Fibroblast of gingiva (primary cell): ENCODE data around the gene IRX1.

Experiments
- DNase-seq: peaks from one replicate; pipeline ENCODE4 v3.0.0-alpha.2; 2011; ENCODE audit warnings: low read depth

The IRX1 gene

DNA sequence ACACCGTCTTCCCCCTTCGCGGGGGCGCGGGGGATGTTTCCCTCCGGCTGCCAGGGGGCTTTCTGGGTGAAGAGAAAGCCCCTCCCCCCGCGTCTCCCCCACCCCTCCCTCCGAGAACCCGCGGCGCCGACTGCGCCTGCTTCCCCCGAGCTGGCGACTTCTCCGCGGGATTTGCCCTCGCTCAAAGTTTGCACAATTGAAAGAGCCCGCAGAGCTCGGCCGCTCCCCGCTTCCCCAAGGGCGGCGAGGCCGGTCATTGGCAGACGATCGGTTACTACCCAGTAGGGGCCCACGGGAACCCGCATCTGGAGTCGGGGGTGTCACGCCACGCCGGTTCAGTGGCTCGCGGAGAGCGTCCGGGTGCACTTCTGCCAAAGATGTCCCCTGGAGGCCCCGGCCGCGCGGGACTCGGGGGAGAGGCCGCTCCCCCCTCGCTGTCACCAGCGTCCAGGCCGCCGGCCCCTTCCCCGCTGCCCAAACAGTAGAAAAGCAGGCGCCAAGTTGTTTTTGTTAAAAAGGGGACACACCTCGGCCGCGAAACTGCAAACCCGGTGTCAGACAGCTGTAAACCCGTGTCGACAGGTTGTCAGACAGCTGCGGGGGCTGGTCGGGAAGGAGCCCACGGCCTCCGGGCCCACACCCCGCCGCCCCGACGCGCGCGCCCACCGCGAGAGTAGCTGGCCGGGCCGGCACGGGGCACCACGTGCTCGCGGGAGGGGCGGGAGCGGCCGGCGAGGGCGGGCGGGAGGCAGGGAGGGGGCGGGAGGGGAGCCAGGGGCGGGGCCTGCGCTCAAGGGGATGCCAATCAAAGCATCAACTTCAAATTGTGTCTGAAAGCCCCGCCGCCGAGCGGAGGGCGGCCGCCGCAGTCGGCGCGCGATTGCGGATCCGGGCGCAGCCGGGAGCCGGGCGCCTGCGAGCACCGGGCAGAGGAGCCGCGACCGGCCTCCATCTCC is at the start of gene IRX1:
Gene IRX1, plus strand, starts transcription at position 827 of the 956 bp plus-strand sequence. CDS start 274 bp downstream, outside the sequence.
- no peak for DNase-seq

DNA sequence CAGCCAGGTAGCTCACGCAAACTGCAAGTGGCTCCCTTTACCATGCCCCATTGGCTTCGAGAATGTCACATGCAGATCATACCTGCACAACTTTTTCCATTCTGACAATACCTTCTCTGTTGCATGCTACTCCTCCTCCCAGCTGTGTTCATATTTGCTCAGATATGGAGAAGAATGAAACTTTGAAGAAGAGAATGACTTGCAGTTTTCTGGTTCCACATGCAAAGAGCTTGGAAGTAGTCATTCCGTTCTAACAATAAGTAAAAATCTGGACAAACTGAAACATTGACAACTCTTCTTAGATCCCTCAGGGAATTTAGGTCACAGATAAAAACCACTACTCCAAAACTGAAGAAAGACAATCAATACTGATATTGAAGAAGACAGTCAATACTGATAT is 49.6 kb upstream of the IRX1 start:
- no peak for DNase-seq

DNA sequence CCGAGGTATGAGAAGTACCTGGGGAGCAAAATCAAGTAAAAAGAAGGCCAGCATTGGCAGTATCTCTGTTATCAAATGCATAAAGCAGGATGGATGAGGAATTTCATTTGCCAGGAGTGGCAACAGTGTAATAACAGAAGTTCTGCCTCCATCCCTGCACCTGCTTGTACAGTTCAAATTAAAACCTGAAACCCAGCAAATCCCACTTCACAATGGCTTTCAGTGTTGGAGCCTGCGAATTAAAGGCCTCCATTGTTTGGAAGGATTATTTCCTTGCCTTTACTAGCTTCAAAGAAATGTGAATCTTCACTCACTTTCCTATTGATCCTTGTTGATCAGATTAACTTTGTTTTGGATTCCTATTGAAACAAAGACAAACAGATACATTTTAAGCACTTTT is 31.5 kb upstream of the IRX1 start:
- no peak for DNase-seq

DNA sequence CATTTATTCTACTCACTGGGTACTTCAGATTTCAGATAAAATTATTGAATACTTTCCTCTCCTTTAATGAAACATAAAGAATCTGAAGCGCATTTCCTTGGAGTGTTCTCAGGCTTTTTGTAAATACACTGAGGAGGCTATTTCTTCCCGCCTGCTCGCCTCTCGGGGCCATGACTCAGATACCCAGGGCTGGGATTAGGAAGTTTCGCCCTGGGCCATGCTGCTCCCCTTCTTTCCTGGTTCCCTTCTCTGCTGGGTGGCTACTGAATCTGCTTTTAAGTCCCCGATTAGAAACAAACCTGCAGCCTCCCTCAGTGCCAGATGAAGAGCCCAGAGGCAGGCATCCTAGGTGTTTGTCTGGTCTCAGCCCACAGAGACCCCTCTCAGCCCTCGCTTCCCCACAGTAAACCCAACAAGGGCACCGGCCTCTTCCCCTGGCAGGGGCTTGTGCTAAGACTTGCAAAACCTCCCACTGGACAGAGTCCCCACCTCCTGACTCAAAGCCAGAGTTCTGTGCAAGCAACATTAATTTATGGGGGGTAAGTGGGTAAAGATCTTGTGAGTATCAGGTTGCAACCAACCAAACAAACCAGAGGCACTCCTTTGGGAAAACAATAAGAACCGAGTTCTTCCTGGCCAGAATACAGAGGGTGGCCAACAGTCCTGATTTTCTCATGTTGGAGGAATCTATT is 30.7 kb upstream of the IRX1 start:
- no peak for DNase-seq

DNA sequence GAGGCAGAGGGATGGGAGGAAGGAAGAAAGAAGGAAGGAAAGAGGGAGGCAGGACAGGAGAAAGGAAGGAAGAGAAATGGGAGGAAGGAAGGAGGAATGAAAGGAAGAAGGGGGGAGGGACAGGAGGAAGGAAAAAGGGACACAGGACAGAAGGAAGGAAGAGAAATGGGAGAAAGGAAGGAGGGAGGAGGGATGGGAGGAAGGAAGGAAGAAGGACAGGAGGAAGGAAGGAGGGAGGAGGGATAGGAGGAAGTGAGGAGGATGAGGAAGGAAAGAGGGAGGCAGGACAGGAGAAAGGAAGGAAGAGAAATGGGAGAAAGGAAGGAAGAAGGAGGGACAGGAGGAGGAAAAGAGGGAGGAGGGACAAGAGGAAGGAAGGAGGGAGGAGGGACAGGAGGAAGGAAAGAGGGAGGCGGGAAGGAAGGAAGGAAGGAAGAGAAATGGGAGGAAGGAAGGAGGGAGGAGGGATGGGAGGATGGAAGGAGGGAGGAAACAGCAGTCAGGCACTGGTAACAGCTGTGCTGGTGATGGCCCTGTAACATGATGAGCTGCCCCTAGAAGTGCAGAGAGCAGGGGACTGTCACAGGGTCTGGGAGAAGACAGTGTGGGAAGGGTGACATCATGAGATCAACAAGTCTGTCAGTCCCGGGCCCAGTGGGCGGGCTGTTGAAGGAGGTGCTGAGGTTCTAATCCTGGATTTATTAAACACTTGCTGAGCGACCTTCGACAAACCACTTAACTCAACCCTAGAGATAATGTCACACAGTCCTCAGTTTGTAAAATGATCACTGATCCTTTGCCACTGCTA is 10.7 kb upstream of the IRX1 start:
- DNase-seq, result no peak

DNA sequence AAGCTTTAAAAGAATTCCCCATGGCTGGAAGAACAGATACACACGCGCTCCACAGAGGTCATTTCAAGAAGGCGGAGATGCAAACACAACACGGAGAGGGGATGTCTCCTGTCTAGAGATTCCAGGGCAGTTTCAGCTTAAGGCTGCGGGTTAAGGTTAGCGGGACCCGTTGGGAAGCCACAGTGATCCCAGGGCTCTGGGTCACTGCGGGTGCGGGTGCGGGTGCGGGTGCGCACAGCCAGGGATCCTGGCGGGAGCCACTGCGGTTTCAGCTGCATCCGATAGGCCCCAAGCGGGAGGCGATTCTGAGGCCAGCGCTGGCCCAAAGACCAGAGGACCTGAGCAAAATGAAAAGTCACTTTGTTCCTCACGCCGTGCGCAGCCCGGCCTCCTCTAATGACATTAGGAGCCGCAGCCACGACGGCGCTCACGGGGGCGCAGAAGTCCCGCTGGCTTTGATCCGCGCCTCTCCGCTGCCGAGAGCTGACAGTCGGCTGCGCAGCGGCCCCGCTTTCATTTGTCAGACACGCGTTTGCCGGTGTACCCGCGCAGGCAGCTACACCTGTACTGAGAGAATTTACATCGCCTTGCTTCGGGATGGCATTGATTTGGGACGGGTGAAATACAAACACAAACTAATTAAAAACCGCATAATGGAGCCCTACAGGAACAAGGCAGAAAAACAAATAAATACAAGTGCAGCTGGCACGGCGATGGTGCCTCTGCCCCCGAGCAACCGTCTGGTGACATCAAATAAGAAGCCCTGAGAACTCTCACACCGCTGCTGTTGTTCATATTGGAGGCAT is 5.3 kb upstream of the IRX1 start:
- DNase-seq, result no peak

DNA sequence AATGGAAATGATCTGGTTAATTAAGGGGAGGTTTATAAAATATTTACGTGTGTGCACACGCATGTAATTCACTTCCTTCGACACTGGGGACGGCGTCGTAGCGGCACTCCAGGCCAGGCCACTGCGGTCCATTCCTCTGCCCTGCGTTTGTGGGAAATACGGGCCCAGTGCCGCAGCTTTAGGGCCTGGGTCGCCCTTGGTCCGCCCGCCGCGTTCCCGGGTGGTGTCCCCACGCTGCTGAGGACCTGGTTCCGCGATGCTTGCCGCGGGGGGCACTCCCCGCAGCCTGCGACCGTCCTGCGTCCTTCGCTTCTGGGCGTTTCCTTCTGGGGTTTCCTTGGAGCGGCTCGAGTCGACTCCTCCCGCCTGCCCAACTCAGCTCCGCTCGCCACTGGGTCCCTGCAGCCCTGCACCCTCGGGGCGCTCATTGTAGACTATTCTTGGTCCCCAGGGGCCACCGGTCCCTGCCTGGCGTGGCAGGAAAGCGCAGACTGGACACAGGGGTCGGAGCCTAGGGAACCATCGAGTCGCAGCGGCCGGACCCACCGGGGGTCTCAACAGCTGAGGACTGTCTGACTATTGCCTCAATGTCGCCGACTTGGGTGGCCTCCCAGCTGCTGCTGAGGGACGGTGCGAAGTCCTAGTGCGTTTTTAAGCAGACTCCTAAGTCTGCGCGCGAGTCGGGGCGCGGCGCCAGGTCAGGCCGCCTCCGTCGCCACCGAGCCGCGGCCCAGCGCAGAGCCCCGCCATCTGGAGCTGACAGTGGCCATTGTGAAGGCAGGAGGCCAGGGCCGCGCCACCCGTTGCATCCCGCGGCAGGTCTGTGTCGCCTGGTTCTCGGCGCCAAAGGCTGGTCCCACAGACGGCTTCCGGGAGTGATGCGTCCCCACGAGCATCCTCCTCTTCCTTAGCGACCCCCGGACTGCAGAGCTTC is 4.4 kb upstream of the IRX1 start:
- no peak for DNase-seq

DNA sequence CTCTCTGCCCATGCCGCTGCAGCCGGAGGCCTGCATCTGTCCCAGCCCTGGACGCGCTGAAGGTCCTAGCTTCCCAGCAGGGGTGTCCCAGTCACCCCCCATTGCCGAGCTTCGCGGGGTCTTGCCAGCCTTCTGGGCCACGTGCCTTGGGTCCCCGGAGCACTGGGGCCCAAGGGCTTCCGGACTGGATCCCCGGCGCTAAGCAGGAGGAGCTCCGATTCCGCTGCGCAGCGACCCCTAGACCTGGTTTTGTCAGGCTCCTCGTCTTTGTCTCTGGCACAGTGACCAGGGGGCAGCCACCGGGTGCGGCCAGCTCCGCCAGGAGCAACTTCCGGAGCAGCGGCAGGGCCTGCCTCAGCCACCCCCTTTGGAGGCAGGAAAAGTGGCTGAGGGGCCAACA is 3.3 kb upstream of the IRX1 start:
- DNase-seq, result no peak

DNA sequence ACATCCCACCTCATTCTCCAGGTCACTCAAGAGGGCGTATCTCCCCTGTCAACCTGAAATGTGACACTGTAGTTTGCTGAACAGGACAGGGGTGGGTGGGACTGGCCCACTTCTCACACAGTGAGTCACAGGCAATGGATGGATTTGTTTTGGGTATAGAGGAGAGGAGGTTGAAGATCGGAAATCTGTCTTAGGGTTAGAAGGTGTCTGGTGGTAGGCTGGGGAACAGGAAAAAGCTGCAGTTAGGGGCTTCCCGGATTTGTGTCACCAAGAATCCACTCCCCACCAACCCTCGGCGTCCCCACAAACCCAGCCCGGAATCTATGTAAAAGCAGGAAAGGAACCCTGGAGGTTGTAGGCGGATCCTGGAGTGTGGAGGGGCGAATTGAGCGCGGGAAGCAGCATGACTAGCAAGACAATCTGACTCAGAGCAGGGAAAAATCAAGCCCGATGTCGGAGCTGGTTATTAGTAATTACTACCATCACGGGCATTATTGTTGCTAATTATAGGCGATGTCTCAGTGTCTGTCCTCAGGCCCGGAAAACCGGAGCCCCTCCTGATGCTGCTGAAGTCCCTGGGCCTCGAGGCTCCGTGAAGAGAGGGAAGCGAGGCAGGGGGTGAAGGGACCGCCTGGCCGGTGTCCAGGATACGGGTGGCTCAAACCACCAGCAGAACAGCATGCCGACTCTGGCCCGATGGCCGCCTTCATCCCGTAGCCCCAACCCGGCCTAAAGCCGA is 1.7 kb upstream of the IRX1 start:
- DNase-seq, result no peak

DNA sequence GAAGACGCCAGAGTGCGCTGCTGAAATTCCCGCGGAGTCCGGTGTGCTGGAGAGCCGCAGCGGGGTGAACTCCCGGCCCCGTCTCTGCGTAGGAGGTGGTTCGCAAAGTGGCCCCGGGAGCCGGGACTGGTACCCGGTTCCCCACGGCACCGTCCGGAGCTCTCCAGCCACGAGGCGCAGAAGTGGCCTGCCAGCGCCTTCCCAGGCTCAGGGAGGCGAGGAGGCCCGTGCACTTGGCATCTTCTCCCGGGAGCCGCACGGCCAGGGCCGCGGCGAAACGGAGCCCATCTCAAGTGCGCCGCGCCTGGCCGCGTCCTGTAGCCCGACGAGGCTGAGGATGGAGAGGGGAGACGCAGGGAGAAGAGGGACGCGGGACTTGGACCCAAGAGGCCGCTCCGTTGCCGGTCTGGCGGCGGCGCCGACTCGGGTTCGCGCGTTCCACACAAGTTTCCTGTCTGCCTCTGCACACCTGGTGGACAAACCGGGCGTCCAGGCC is 1.1 kb upstream of the IRX1 start:
- DNase-seq, result no peak

DNA sequence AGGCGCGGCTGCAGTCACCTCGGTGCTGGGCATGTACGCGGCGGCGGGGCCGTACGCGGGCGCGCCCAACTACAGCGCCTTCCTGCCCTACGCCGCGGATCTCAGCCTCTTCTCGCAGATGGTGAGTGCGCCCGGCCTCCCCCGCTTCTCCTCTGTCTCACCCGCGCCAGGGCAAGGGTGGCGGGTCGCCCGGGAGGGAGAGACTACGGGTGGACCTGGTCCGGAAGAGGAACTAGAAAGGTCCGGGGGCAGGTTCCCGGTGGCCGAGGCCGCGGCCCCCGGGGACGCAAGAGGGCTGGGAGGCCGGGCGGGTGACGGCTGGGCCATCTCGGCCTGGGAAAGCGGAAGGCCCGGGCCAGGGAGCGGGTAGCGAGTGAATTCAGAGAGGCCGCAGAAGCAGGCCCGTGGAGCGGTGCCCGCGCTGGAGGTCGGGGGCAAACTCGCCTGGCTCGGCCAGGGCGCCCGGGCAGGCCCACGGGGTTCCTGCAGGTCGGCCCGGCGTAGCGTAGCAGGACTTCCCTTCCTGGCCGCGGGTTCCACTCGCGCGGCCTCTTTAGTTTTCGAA is 711 bp downstream of the IRX1 start:
- no peak for DNase-seq

DNA sequence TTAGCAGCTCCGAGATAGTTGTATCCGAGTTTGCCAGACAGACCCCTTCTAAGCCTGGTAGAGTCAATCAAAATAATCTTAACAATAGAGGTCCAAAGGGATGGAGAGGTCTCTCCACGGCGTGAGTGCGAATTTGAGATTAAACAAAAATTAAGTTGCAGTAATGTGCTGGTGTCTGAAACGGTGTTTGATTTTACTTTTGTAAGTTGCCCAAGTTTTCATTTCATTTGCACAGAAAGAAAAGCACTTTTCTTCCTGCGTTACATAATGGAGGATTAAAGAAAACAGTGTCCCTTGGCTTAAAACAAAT is 1.2 kb downstream of the IRX1 start:
- DNase-seq, result no peak

DNA sequence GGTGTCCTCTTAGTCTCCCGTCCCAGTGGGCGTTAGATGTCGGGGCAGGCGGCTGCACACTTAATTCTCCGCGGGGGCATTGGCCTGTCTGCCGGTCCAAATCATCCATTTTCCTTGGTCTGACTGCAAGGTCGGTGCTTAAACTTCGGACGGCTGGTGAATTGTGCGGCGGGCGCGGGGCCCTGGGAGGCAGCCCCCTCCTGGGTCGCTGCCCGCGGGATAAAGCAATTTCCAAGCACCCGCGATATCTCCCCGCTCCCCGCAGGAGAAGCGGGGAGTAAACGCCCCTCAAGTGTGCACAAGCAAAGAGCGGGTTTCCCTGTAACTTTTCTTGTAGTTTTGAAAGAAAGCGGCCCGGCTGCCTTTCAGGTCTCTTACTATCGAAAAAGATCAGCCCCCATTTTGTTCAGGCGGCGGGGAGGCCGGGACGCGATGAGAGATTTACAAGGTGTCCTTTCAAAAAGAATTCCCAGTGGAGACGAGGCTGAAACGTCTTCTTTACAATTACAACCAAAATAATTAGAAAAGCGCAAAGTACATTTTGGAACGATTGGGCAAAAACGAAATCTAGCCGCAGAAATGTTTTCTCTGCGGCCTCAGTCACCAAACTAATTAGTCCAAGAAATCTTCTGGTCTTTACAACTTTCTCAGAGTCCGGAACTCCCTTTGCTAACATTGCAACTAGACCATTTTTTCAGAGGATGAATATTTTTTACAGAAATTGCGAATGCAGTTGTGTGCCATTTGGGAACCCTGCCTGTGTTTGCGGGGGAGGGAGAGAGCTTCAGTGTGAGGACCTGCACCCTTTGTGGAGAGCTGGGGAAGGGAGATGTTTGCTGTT is 1.8 kb downstream of the IRX1 start:
- no peak for DNase-seq

DNA sequence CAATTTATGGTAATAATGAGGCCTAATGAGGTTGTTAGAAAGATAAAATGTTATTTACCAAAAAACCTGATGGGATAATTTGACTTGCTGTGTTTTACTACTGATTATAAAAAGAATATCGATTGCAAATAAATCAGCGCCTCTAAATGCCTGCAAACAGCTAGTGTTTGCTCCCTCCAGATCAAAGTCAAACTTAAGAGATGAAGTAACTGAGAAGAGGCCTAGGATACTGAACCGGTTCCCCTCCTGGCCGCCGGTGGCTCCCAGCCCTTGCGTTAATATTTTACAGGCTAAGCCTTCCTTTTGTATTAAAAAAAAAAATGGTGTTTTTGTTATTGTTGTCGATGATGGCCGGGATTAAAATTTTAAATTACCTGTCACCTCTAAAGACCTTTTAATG is 2.6 kb downstream of the IRX1 start:
- DNase-seq, result no peak

DNA sequence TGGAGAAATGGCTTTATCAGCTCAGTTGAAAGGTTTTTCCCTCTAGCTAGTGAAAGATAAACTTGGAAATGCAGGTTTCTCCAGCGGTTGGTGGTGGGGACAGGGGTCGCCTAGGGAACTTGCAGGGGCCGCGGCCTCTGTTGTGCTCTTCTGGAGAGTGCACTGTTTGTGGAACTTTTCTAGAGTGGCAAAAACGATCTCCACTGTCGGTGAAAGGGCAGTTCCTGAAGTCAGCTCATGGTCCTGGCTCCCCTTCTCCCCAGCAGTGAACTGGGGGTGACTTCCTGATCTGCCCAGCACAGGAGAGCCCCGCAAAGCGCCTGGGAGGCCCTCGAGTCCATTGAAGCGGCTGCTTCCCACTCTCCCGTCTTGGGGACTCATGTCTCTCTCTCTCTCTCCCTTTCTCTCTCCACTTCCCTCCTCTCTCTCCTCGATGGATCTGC is 3.2 kb downstream of the IRX1 start:
- DNase-seq, result no peak

DNA sequence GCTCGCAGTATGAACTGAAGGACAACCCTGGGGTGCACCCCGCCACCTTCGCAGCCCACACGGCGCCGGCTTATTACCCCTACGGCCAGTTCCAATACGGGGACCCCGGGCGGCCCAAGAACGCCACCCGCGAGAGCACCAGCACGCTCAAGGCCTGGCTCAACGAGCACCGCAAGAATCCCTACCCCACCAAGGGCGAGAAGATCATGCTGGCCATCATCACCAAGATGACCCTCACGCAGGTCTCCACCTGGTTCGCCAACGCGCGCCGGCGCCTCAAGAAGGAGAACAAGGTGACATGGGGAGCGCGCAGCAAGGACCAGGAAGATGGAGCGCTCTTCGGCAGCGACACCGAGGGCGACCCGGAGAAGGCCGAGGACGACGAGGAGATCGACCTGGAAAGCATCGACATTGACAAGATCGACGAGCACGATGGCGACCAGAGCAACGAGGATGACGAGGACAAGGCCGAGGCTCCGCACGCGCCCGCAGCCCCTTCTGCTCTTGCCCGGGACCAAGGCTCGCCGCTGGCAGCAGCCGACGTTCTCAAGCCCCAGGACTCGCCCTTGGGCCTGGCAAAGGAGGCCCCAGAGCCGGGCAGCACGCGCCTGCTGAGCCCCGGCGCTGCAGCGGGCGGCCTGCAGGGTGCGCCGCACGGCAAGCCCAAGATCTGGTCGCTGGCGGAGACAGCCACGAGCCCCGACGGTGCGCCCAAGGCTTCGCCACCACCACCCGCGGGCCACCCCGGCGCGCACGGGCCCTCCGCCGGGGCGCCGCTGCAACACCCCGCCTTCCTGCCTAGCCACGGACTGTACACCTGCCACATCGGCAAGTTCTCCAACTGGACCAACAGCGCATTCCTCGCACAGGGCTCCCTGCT is 3.8 kb downstream of the IRX1 start:
- no peak for DNase-seq
